SK-N-SH (cell line): ENCODE data around the gene AIRE.

Source experiments
- CTCF ChIP-seq: fragments of 200-600 bp; sonication (generic); IDR thresholded peaks from 2 replicates; pipeline ENCODE4 v1.6.1; 2017; ENCODE audit warnings: antibody characterized with exemption, mild to moderate bottlenecking, moderate library complexity
- EP300 ChIP-seq, 2 experiments: IDR thresholded peaks; 2 replicates each; pipeline versions ENCODE4 v1.4.0 to v1.6.1; 2012; ENCODE audit warnings: borderline replicate concordance in 1 of 2, low read depth in 1 of 2, low read length in 1 of 2
- JUND ChIP-seq: IDR thresholded peaks from 2 replicates; pipeline ENCODE4 v1.4.0; 2012
- MAX ChIP-seq: IDR thresholded peaks from 2 replicates; pipeline ENCODE4 v1.4.0; 2012; ENCODE audit warnings: low read depth
- POLR2AphosphoS5 ChIP-seq: IDR thresholded peaks from 2 replicates; pipeline ENCODE4 v1.6.1; 2012; ENCODE audit warnings: low read depth, low read length
- RCOR1 ChIP-seq: fragments of 150-350 bp; IDR thresholded peaks from 2 replicates; pipeline ENCODE4 v1.6.1; 2017; ENCODE audit warnings: antibody characterized with exemption, low read length
- REST ChIP-seq: IDR thresholded peaks from 2 replicates; pipeline ENCODE4 v1.6.1; 2012; ENCODE audit warnings: mild to moderate bottlenecking, low read depth, low read length, moderate library complexity
- SIN3A ChIP-seq: IDR thresholded peaks from 2 replicates; pipeline ENCODE4 v1.6.1; 2012; ENCODE audit warnings: low read depth, mild to moderate bottlenecking, low read length, moderate library complexity, borderline replicate concordance
- TAF1 ChIP-seq: IDR thresholded peaks from 2 replicates; pipeline ENCODE4 v1.6.1; 2012; ENCODE audit warnings: low read depth, mild to moderate bottlenecking, low read length, moderate library complexity, borderline replicate concordance
- USF1 ChIP-seq: IDR thresholded peaks from 2 replicates; pipeline ENCODE4 v1.4.0; 2012; ENCODE audit warnings: low read depth, borderline replicate concordance

GRCh38 chr21:44286716-44287632 lies 1.3 kb downstream of the AIRE start:
- no peak for TF ChIP-seq RCOR1
- TF ChIP-seq SIN3A = no peak
- no peak for TF ChIP-seq EP300 (IDR thresholded peaks at IDR 0.05; ENCODE audit: borderline replicate concordance in 1 of 2, low read depth in 1 of 2, low read length in 1 of 2)
- no peak for TF ChIP-seq CTCF
- TF ChIP-seq JUND = no peak
- no peak for TF ChIP-seq TAF1
- TF ChIP-seq USF1 = no peak
- no peak for TF ChIP-seq POLR2AphosphoS5
- TF ChIP-seq MAX = no peak
- no peak for TF ChIP-seq REST
